GM23338 (cell line): ENCODE data around the gene CCNY. TPM values are rescaled to one million over a fixed set of nuclear protein-coding genes. Genes with fewer than 3 reads are reported as not detected.

Experiments
- ATAC-seq: fragments of 200-7000 bp; cut with Tn5 transposase; 3 replicates; pipeline ENCODE4 v1.9.1; 2020
- DNase-seq: peaks from one replicate; pipeline ENCODE4 v3.0.0-alpha.2; 2015; ENCODE audit warnings: low spot score
- H2AFZ ChIP-seq: fragments of 200-600 bp; sonication (generic); 2 replicates; pipeline ENCODE4 v1.8.0; 2016; ENCODE audit warnings: antibody characterized with exemption, mild to moderate bottlenecking, moderate library complexity
- H3F3A ChIP-seq: fragments of 200-600 bp; sonication (generic); replicated peaks from 2 replicates; pipeline ENCODE4 v1.8.0; 2017; ENCODE audit warnings: antibody characterized with exemption, mixed run types, low read depth
- H3K27ac ChIP-seq: fragments of 200-600 bp; sonication (generic); 2 replicates; pipeline ENCODE4 v1.6.1; 2016; ENCODE audit warnings: low read depth
- H3K27me3 ChIP-seq: fragments of 200-600 bp; sonication (generic); 2 replicates; pipeline ENCODE4 v1.8.0; 2016; ENCODE audit warnings: mild to moderate bottlenecking, mixed run types, moderate library complexity; ENCODE audit not compliant: insufficient read depth
- H3K36me3 ChIP-seq: fragments of 200-600 bp; sonication (generic); 2 replicates; pipeline ENCODE4 v1.8.0; 2016; ENCODE audit warnings: mild to moderate bottlenecking; ENCODE audit not compliant: insufficient read depth
- H3K4me1 ChIP-seq: fragments of 200-600 bp; sonication (generic); 2 replicates; pipeline ENCODE4 v1.8.0; 2016; ENCODE audit warnings: mild to moderate bottlenecking, moderate library complexity; ENCODE audit not compliant: insufficient read depth
- H3K4me2 ChIP-seq: fragments of 200-600 bp; sonication (generic); 2 replicates; pipeline ENCODE4 v1.7.1; 2017; ENCODE audit warnings: mixed run types
- H3K4me3 ChIP-seq: fragments of 200-600 bp; sonication (generic); 2 replicates; pipeline ENCODE4 v1.6.1; 2016; ENCODE audit warnings: mixed run types
- H3K79me2 ChIP-seq: fragments of 200-600 bp; sonication (generic); replicated peaks from 2 replicates; pipeline ENCODE4 v1.8.0; 2017; ENCODE audit warnings: mild to moderate bottlenecking; ENCODE audit not compliant: insufficient read depth
- H3K9me2 ChIP-seq: fragments of 200-600 bp; sonication (generic); 2 replicates; pipeline ENCODE4 v1.8.0; 2017; ENCODE audit not compliant: insufficient read depth
- H4K20me1 ChIP-seq: fragments of 200-600 bp; sonication (generic); replicated peaks from 2 replicates; pipeline ENCODE4 v1.8.0; 2017; ENCODE audit warnings: mild to moderate bottlenecking; ENCODE audit not compliant: insufficient read depth
- H3K27ac Mint-ChIP-seq: 2 replicates; pipeline ENCODE4 v1.8.0; 2020; ENCODE audit warnings: inconsistent platforms, mild to moderate bottlenecking, moderate library complexity, mixed read lengths
- H3K27me3 Mint-ChIP-seq: 3 replicates; pipeline ENCODE4 v1.8.0; 2022; ENCODE audit warnings: low read depth, mild to moderate bottlenecking, moderate library complexity, mixed read lengths, inconsistent platforms; ENCODE audit not compliant: insufficient read depth, poor library complexity
- H3K36me3 Mint-ChIP-seq: 3 replicates; pipeline ENCODE4 v1.8.0; 2021; ENCODE audit warnings: low read depth, mild to moderate bottlenecking, inconsistent platforms, moderate library complexity, mixed read lengths
- H3K4me1 Mint-ChIP-seq: 3 replicates; pipeline ENCODE4 v1.8.0; 2020; ENCODE audit warnings: mild to moderate bottlenecking, inconsistent platforms, mixed read lengths
- H3K4me3 Mint-ChIP-seq: 3 replicates; pipeline ENCODE4 v1.8.0; 2021; ENCODE audit warnings: moderate library complexity, mild to moderate bottlenecking, inconsistent platforms, mixed read lengths
- H3K9me3 Mint-ChIP-seq: 3 replicates; pipeline ENCODE4 v1.8.0; 2020; ENCODE audit warnings: moderate library complexity, mild to moderate bottlenecking, inconsistent platforms, mixed read lengths
- CREB1 ChIP-seq: fragments of 250-450 bp; sonication (Bioruptor Pico); IDR thresholded peaks from 2 replicates; pipeline ENCODE4 v1.5.0; 2020; ENCODE audit warnings: low read depth, mild to moderate bottlenecking, moderate library complexity
- EZH2 ChIP-seq: fragments of 200-600 bp; sonication (generic); IDR thresholded peaks from one replicate; pipeline ENCODE4 v1.8.0; 2017; ENCODE audit warnings: antibody characterized with exemption, mild to moderate bottlenecking, low read depth; ENCODE audit not compliant: unreplicated experiment
- EZH2phosphoT487 ChIP-seq: fragments of 200-600 bp; sonication (generic); IDR thresholded peaks from one replicate; pipeline ENCODE4 v1.8.1; 2018; ENCODE audit warnings: antibody characterized with exemption; ENCODE audit not compliant: unreplicated experiment
- JUNB ChIP-seq: IDR thresholded peaks from one replicate; pipeline ENCODE4 v1.6.1; 2016; ENCODE audit warnings: antibody characterized with exemption; ENCODE audit not compliant: unreplicated experiment
- NANOG ChIP-seq: IDR thresholded peaks from 2 replicates; pipeline ENCODE4 v1.6.1; 2016; ENCODE audit warnings: antibody characterized with exemption, borderline replicate concordance
- POLR2AphosphoS5 ChIP-seq: IDR thresholded peaks from 2 replicates; pipeline ENCODE4 v1.6.1; 2016; ENCODE audit warnings: antibody characterized with exemption, low read depth
- STAT1 ChIP-seq: IDR thresholded peaks from one replicate; pipeline ENCODE4 v1.6.1; 2016; ENCODE audit warnings: antibody characterized with exemption; ENCODE audit not compliant: unreplicated experiment
- ZNF114 ChIP-seq: fragments of 250-450 bp; sonication (Bioruptor Pico); IDR thresholded peaks from 2 replicates; pipeline ENCODE4 v1.5.0; 2020; ENCODE audit warnings: mild to moderate bottlenecking, moderate library complexity
- ZNF331 ChIP-seq: fragments of 250-450 bp; sonication (Bioruptor Pico); IDR thresholded peaks from 2 replicates; pipeline ENCODE4 v1.5.0; 2020; ENCODE audit warnings: low read depth, mild to moderate bottlenecking, moderate library complexity
- polyA plus RNA-seq: library from polyadenylated mRNA; unstranded; fragments of >200 nt; fragmentation: Nextera tagmentation; extraction: Ambion mirVana; gene quantifications from 2 replicates; pipeline ENCODE4 v1.2.1, GENCODE V29; 2016
- total RNA-seq: library from RNA; depleted of rRNA; stranded (reverse); fragments of >200 nt; shearing (Covaris generic); gene quantifications from 2 replicates; pipeline ENCODE4 v1.2.3, GENCODE V29; 2014
- TF ChIP-seq, protein P1 (sequence below): IDR thresholded peaks from 2 replicates; pipeline ENCODE4 v1.6.1; 2016; ENCODE audit warnings: antibody characterized with exemption
- TF ChIP-seq, protein P2 (sequence below), 2 experiments: fragments of 200-600 bp in 1 of 2; sonication (generic) in 1 of 2; conservative IDR thresholded peaks; 2 replicates each; pipeline versions ENCODE4 v1.5.1 to v1.6.1; 2016 to 2017; ENCODE audit warnings: antibody characterized with exemption in 2 of 2, low read depth in 2 of 2, mild to moderate bottlenecking in 2 of 2, moderate library complexity in 1 of 2
- TF ChIP-seq, protein P3 (sequence below): IDR thresholded peaks from one replicate; pipeline ENCODE4 v1.6.1; 2018; ENCODE audit warnings: antibody characterized with exemption; ENCODE audit not compliant: unreplicated experiment
- TF ChIP-seq, protein P4 (sequence below): fragments of 250-450 bp; sonication (Bioruptor Pico); IDR thresholded peaks from 2 replicates; pipeline ENCODE4 v1.5.0; 2020; ENCODE audit warnings: mild to moderate bottlenecking, moderate library complexity

Gene CCNY
- total and polyA plus RNA-seq, 2 experiments from 2014 or later = 14.2 to 29.0 TPM

DNA sequence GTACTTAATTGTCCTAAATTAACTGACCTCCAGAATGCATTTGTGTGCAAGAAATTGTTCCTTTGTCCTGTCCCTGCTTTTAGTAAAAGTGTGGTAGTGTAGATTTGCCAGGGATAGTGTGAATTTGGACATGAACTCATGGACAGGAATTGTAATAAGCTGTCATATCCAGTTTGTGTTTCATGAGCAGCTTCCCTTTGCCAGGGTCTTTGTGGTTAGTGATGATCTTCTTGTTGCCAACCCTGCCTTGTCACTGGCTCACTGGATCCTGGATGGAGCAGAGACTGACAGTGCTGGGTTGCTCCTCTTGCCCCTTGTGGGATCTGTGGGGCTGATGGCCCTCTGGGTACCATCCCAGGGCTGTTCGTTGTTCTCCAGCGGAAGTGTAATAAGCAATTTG, 110.1 kb downstream of the CCNY start:
- Histone ChIP-seq H3K4me1 (peaks cover 14% of the 10 kb centered on the region), H2AFZ (no peak overlapping the region), H3K79me2 (peaks cover 93% of the 10 kb centered on the region), H3K27me3 (no peaks in the 10 kb centered on the region), H3F3A (no peaks in the 10 kb centered on the region), H3K4me2 (no peak overlapping the region), H3K4me3 (no peak overlapping the region), H3K9me2 (peaks cover 3% of the 10 kb centered on the region; the same call in 1 of the 2 replicates), H3K36me3 (peaks cover 14% of the 10 kb centered on the region; the same call in 1 of the 2 replicates), H3K27ac (no peak overlapping the region), H4K20me1 (0 out of 2 replicates have a peak, but pooled peaks cover 4% of the 10 kb centered on the region)
- Mint-ChIP-seq H3K9me3 (peaks cover 44% of the 10 kb centered on the region), H3K27me3 (peaks cover 8% of the 10 kb centered on the region), H3K4me3 (no peak overlapping the region), H3K36me3 (peaks cover 39% of the 10 kb centered on the region), H3K27ac (no peak overlapping the region), H3K4me1 (peaks cover 39% of the 10 kb centered on the region)
- no peak for ATAC-seq
- no peak for DNase-seq
- no peak for TF ChIP-seq EZH2phosphoT487
- no peak for TF ChIP-seq CREB1 (CRISPR knock-in tag)
- no peak for TF ChIP-seq ZNF331
- no peak for TF ChIP-seq NANOG
- TF ChIP-seq POLR2AphosphoS5 = no peak
- no peak for TF ChIP-seq EZH2
- TF ChIP-seq, protein P1, sequence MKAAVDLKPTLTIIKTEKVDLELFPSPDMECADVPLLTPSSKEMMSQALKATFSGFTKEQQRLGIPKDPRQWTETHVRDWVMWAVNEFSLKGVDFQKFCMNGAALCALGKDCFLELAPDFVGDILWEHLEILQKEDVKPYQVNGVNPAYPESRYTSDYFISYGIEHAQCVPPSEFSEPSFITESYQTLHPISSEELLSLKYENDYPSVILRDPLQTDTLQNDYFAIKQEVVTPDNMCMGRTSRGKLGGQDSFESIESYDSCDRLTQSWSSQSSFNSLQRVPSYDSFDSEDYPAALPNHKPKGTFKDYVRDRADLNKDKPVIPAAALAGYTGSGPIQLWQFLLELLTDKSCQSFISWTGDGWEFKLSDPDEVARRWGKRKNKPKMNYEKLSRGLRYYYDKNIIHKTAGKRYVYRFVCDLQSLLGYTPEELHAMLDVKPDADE = no peak
- no peak for TF ChIP-seq JUNB
- TF ChIP-seq, protein P2, sequence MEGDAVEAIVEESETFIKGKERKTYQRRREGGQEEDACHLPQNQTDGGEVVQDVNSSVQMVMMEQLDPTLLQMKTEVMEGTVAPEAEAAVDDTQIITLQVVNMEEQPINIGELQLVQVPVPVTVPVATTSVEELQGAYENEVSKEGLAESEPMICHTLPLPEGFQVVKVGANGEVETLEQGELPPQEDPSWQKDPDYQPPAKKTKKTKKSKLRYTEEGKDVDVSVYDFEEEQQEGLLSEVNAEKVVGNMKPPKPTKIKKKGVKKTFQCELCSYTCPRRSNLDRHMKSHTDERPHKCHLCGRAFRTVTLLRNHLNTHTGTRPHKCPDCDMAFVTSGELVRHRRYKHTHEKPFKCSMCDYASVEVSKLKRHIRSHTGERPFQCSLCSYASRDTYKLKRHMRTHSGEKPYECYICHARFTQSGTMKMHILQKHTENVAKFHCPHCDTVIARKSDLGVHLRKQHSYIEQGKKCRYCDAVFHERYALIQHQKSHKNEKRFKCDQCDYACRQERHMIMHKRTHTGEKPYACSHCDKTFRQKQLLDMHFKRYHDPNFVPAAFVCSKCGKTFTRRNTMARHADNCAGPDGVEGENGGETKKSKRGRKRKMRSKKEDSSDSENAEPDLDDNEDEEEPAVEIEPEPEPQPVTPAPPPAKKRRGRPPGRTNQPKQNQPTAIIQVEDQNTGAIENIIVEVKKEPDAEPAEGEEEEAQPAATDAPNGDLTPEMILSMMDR (conservative IDR thresholded peaks at IDR 0.05; ENCODE audit: low read depth in 2 of 2) = no peak
- TF ChIP-seq, protein P3, sequence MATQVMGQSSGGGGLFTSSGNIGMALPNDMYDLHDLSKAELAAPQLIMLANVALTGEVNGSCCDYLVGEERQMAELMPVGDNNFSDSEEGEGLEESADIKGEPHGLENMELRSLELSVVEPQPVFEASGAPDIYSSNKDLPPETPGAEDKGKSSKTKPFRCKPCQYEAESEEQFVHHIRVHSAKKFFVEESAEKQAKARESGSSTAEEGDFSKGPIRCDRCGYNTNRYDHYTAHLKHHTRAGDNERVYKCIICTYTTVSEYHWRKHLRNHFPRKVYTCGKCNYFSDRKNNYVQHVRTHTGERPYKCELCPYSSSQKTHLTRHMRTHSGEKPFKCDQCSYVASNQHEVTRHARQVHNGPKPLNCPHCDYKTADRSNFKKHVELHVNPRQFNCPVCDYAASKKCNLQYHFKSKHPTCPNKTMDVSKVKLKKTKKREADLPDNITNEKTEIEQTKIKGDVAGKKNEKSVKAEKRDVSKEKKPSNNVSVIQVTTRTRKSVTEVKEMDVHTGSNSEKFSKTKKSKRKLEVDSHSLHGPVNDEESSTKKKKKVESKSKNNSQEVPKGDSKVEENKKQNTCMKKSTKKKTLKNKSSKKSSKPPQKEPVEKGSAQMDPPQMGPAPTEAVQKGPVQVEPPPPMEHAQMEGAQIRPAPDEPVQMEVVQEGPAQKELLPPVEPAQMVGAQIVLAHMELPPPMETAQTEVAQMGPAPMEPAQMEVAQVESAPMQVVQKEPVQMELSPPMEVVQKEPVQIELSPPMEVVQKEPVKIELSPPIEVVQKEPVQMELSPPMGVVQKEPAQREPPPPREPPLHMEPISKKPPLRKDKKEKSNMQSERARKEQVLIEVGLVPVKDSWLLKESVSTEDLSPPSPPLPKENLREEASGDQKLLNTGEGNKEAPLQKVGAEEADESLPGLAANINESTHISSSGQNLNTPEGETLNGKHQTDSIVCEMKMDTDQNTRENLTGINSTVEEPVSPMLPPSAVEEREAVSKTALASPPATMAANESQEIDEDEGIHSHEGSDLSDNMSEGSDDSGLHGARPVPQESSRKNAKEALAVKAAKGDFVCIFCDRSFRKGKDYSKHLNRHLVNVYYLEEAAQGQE = no peak
- TF ChIP-seq STAT1 = no peak
- TF ChIP-seq, protein P4, sequence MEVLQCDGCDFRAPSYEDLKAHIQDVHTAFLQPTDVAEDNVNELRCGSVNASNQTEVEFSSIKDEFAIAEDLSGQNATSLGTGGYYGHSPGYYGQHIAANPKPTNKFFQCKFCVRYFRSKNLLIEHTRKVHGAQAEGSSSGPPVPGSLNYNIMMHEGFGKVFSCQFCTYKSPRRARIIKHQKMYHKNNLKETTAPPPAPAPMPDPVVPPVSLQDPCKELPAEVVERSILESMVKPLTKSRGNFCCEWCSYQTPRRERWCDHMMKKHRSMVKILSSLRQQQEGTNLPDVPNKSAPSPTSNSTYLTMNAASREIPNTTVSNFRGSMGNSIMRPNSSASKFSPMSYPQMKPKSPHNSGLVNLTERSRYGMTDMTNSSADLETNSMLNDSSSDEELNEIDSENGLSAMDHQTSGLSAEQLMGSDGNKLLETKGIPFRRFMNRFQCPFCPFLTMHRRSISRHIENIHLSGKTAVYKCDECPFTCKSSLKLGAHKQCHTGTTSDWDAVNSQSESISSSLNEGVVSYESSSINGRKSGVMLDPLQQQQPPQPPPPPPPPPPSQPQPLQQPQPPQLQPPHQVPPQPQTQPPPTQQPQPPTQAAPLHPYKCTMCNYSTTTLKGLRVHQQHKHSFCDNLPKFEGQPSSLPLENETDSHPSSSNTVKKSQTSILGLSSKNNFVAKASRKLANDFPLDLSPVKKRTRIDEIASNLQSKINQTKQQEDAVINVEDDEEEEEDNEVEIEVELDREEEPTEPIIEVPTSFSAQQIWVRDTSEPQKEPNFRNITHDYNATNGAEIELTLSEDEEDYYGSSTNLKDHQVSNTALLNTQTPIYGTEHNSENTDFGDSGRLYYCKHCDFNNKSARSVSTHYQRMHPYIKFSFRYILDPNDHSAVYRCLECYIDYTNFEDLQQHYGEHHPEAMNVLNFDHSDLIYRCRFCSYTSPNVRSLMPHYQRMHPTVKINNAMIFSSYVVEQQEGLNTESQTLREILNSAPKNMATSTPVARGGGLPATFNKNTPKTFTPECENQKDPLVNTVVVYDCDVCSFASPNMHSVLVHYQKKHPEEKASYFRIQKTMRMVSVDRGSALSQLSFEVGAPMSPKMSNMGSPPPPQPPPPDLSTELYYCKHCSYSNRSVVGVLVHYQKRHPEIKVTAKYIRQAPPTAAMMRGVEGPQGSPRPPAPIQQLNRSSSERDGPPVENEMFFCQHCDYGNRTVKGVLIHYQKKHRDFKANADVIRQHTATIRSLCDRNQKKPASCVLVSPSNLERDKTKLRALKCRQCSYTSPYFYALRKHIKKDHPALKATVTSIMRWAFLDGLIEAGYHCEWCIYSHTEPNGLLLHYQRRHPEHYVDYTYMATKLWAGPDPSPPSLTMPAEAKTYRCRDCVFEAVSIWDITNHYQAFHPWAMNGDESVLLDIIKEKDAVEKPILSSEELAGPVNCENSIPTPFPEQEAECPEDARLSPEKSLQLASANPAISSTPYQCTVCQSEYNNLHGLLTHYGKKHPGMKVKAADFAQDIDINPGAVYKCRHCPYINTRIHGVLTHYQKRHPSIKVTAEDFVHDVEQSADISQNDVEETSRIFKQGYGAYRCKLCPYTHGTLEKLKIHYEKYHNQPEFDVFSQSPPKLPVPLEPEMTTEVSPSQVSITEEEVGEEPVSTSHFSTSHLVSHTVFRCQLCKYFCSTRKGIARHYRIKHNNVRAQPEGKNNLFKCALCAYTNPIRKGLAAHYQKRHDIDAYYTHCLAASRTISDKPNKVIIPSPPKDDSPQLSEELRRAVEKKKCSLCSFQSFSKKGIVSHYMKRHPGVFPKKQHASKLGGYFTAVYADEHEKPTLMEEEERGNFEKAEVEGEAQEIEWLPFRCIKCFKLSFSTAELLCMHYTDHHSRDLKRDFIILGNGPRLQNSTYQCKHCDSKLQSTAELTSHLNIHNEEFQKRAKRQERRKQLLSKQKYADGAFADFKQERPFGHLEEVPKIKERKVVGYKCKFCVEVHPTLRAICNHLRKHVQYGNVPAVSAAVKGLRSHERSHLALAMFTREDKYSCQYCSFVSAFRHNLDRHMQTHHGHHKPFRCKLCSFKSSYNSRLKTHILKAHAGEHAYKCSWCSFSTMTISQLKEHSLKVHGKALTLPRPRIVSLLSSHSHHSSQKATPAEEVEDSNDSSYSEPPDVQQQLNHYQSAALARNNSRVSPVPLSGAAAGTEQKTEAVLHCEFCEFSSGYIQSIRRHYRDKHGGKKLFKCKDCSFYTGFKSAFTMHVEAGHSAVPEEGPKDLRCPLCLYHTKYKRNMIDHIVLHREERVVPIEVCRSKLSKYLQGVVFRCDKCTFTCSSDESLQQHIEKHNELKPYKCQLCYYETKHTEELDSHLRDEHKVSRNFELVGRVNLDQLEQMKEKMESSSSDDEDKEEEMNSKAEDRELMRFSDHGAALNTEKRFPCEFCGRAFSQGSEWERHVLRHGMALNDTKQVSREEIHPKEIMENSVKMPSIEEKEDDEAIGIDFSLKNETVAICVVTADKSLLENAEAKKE (CRISPR knock-in tag) = no peak
- TF ChIP-seq ZNF114 = no peak
